Gastrocnemius medialis (tissue), 4 donors: ENCODE data around the gene CCDC160. TPM values are rescaled to one million over a fixed set of nuclear protein-coding genes. Genes with fewer than 3 reads are reported as not detected.

Experiments
- ATAC-seq, 2 donors: fragments of 150-250 bp; one replicate each; pipeline ENCODE4 v1.9.1; 2016
- DNase-seq, 2 donors: peaks; one replicate each; pipeline ENCODE4 v3.0.0-alpha.2; 2019
- H3K27ac ChIP-seq, 4 donors: fragments of 200-600 bp; sonication (generic); 1 replicate in 1 of 4; 2 replicates in 3 of 4; pipeline ENCODE4 v1.5.1; 2016 to 2018; ENCODE audit warnings: mild to moderate bottlenecking in 2 of 4, moderate library complexity in 1 of 4
- H3K27me3 ChIP-seq, 3 donors: fragments of 200-600 bp; sonication (generic) in 2 of 3; 1 replicate in 1 of 3; 2 replicates in 2 of 3; pipeline versions ENCODE4 v1.5.1 to v1.6.0; 2016 to 2019; ENCODE audit warnings: mild to moderate bottlenecking in 1 of 3, moderate library complexity in 1 of 3
- H3K36me3 ChIP-seq, 2 donors: fragments of 200-600 bp; sonication (generic) in 1 of 2; one replicate each; pipeline ENCODE4 v1.5.1; 2017 to 2018
- H3K4me1 ChIP-seq, 2 donors: fragments of 200-600 bp; sonication (generic) in 1 of 2; one replicate each; pipeline ENCODE4 v1.5.1; 2016 to 2017; ENCODE audit warnings: mild to moderate bottlenecking in 2 of 2
- H3K4me3 ChIP-seq, 4 donors: fragments of 200-600 bp; sonication (generic) in 3 of 4; 1 replicate in 1 of 4; 2 replicates in 3 of 4; pipeline ENCODE4 v1.5.1; 2016 to 2019; ENCODE audit warnings: mild to moderate bottlenecking in 2 of 4
- H3K9me3 ChIP-seq, 3 donors: fragments of 200-600 bp; sonication (generic) in 2 of 3; 1 replicate in 1 of 3; 2 replicates in 2 of 3; pipeline ENCODE4 v1.5.1; 2016 to 2019
- CTCF ChIP-seq, 5 experiments: fragments of 450-650 bp in 3 of 5; fragments of 200-600 bp in 2 of 5; sonication (generic) in 2 of 5; IDR thresholded peaks in 4 of 5; conservative IDR thresholded peaks in 1 of 5; 1 replicate in 4 of 5; 2 replicates in 1 of 5; pipeline ENCODE4 v1.5.1; 2016 to 2019; ENCODE audit warnings: antibody characterized with exemption in 5 of 5, mild to moderate bottlenecking in 3 of 5, moderate library complexity in 3 of 5
- POLR2A ChIP-seq, 2 donors: fragments of 450-650 bp; IDR thresholded peaks; one replicate each; pipeline ENCODE4 v1.6.1; 2017; ENCODE audit warnings: antibody characterized with exemption in 2 of 2, mild to moderate bottlenecking in 2 of 2, moderate library complexity in 2 of 2
- in situ Hi-C, 4 donors: fragments of 200-750 bp; cut with MboI; loops; one replicate each; pipeline versions ENCODE4 v1.15.0 to v1.8.0; 2017; ENCODE audit warnings: low sequenced_read_pairs in 4 of 4
- intact Hi-C: fragments of 100-400 bp; cut with DNase I; formaldehyde crosslinking; loops from one replicate; pipeline ENCODE4 v1.15.1; 2023; ENCODE audit warnings: low total_unique reads
- total RNA-seq, 4 donors: library from RNA; depleted of rRNA; stranded (reverse); fragments of >200 nt; gene quantifications; one replicate each; pipeline versions ENCODE4 v1.1.0 to v1.2.3, GENCODE V29; 2016

The CCDC160 gene
- total RNA-seq, 4 donors from 2014 or later, result 0.20 to 1.2 TPM; not detected in 2

- TF ChIP-seq POLR2A (IDR thresholded peaks at IDR 0.05) (no peak), CTCF (IDR thresholded peaks at IDR 0.05 in 4 of 5, conservative IDR thresholded peaks at IDR 0.05 in 1 of 5) (no peak)
- H3K9me3 ChIP-seq, result no peaks in the 10 kb centered on the region
- no peaks in the 10 kb centered on the region for H3K4me1 ChIP-seq
- in situ Hi-C loops (no loop called here), intact Hi-C loops (no loop called here)
- H3K36me3 ChIP-seq, result no peaks in the 10 kb centered on the region
- H3K4me3 ChIP-seq, result no peak overlapping the region
- no peak overlapping the region for H3K27ac ChIP-seq
- H3K27me3 ChIP-seq, result no peaks in the 10 kb centered on the region
- DNase-seq (no peak), ATAC-seq (no peak)
Observed at GRCh38 chrX:134240209-134240608, 3.2 kb downstream of the CCDC160 start.

GRCh38 chrX:134241960-134242619 is 5.1 kb downstream of the CCDC160 start:
- Histone ChIP-seq H3K9me3 (no peaks in the 10 kb centered on the region), H3K27ac (no peak overlapping the region), H3K36me3 (no peaks in the 10 kb centered on the region), H3K4me3 (no peak overlapping the region), H3K27me3 (no peaks in the 10 kb centered on the region), H3K4me1 (no peaks in the 10 kb centered on the region)
- in situ Hi-C loops, result no loop called here
- TF ChIP-seq CTCF (IDR thresholded peaks at IDR 0.05 in 4 of 5, conservative IDR thresholded peaks at IDR 0.05 in 1 of 5) (no peak), POLR2A (IDR thresholded peaks at IDR 0.05) (no peak)
- no peak for DNase-seq
- no peak for ATAC-seq
- intact Hi-C loops, result no loop called here

GRCh38 chrX:134244043-134244442 is 7.1 kb downstream of the CCDC160 start:
- Histone ChIP-seq H3K4me3 (no peak overlapping the region), H3K27me3 (no peaks in the 10 kb centered on the region), H3K36me3 (no peaks in the 10 kb centered on the region), H3K27ac (no peak overlapping the region), H3K4me1 (no peaks in the 10 kb centered on the region), H3K9me3 (no peaks in the 10 kb centered on the region)
- TF ChIP-seq POLR2A (IDR thresholded peaks at IDR 0.05) (no peak), CTCF (IDR thresholded peaks at IDR 0.05 in 4 of 5, conservative IDR thresholded peaks at IDR 0.05 in 1 of 5) (no peak)
- DNase-seq (no peak), ATAC-seq (no peak)
- intact Hi-C loops, result no loop called here
- in situ Hi-C loops, result no loop called here

- no peak for TF ChIP-seq POLR2A (IDR thresholded peaks at IDR 0.05)
- DNase-seq (no peak), ATAC-seq (no peak)
- Histone ChIP-seq H3K27ac (no peak overlapping the region), H3K36me3 (no peaks in the 10 kb centered on the region), H3K4me3 (no peak overlapping the region), H3K9me3 (no peaks in the 10 kb centered on the region), H3K27me3 (no peaks in the 10 kb centered on the region), H3K4me1 (no peaks in the 10 kb centered on the region)
- in situ Hi-C loops (no loop called here), intact Hi-C loops (no loop called here)
Observed at GRCh38 chrX:134246282-134246681, 9.3 kb downstream of the CCDC160 start.

- no peaks in the 10 kb centered on the region for H3K36me3 ChIP-seq
- H3K27ac ChIP-seq, result no peak overlapping the region
- intact Hi-C loops (no loop called here), in situ Hi-C loops (no loop called here)
- H3K4me3 ChIP-seq, result no peak overlapping the region
- DNase-seq (no peak), ATAC-seq (no peak)
- no peaks in the 10 kb centered on the region for H3K27me3 ChIP-seq
- H3K9me3 ChIP-seq, result no peaks in the 10 kb centered on the region
- TF ChIP-seq CTCF (IDR thresholded peaks at IDR 0.05 in 4 of 5, conservative IDR thresholded peaks at IDR 0.05 in 1 of 5) (no peak), POLR2A (IDR thresholded peaks at IDR 0.05) (no peak)
- no peaks in the 10 kb centered on the region for H3K4me1 ChIP-seq
Observed at GRCh38 chrX:134247492-134247891, 10.5 kb downstream of the CCDC160 start.
